ENCODE results near the gene CEL. TPM values are rescaled to one million over a fixed set of nuclear protein-coding genes. Genes with fewer than 3 reads are reported as not detected.

Gene CEL
- polyA plus RNA-seq, 3 donors: 2.8 to 3.8 (median 3.2) TPM

- no peak for DNase-seq (ENCODE audit: low read depth in 3 of 3, low spot score in 2 of 3)
Measured at GRCh38 chr9:133101356-133102189, 39.8 kb downstream of the CEL start.

GRCh38 chr9:133102190-133103021, 40.6 kb downstream of the CEL start:
- no peak for DNase-seq (ENCODE audit: low read depth in 3 of 3, low spot score in 2 of 3)

GRCh38 chr9:133103183-133103986, 41.6 kb downstream of the CEL start:
- no peak for DNase-seq (ENCODE audit: low read depth in 3 of 3, low spot score in 2 of 3)

GRCh38 chr9:133103987-133104505, 42.3 kb downstream of the CEL start:
- no peak for DNase-seq (ENCODE audit: low read depth in 3 of 3, low spot score in 2 of 3)

GRCh38 chr9:133104718-133105460, 43.1 kb downstream of the CEL start:
- no peak for DNase-seq (ENCODE audit: low read depth in 3 of 3, low spot score in 2 of 3)

GRCh38 chr9:133105461-133105770, 43.6 kb downstream of the CEL start:
- no peak for DNase-seq (ENCODE audit: low read depth in 3 of 3, low spot score in 2 of 3)

- no peak for DNase-seq (ENCODE audit: low read depth in 3 of 3, low spot score in 2 of 3)
Measured at GRCh38 chr9:133106511-133107244, 44.9 kb downstream of the CEL start.

GRCh38 chr9:133107245-133107722, 45.5 kb downstream of the CEL start:
- DNase-seq (ENCODE audit: low read depth in 3 of 3, low spot score in 2 of 3): no peak

GRCh38 chr9:133107961-133108793, 46.4 kb downstream of the CEL start:
- no peak for DNase-seq (ENCODE audit: low read depth in 3 of 3, low spot score in 2 of 3)

GRCh38 chr9:133108794-133109641, 47.2 kb downstream of the CEL start:
- no peak for DNase-seq (ENCODE audit: low read depth in 3 of 3, low spot score in 2 of 3)

GRCh38 chr9:133109931-133110650, 48.3 kb downstream of the CEL start:
- no peak for DNase-seq (ENCODE audit: low read depth in 3 of 3, low spot score in 2 of 3)

- DNase-seq (ENCODE audit: low read depth in 3 of 3, low spot score in 2 of 3): no peak
Measured at GRCh38 chr9:133111808-133112662, 50.3 kb downstream of the CEL start.

GRCh38 chr9:133112663-133113026, 50.9 kb downstream of the CEL start:
- no peak for DNase-seq (ENCODE audit: low read depth in 3 of 3, low spot score in 2 of 3)

GRCh38 chr9:133113163-133113948, 51.6 kb downstream of the CEL start:
- no peak for DNase-seq (ENCODE audit: low read depth in 3 of 3, low spot score in 2 of 3)
